HG03097 (cell line): ENCODE data around the gene RAB17.
A peak's percentile ranks its signal among the peaks of the same experiment; 100 is the strongest.

Experiments used
- ATAC-seq: cut with Tn5 transposase; IDR thresholded peaks from one replicate; pipeline ENCODE4 v1.9.1; 2021; ENCODE audit not compliant: unreplicated experiment, low FRiP score

RAB17 gene

DNA sequence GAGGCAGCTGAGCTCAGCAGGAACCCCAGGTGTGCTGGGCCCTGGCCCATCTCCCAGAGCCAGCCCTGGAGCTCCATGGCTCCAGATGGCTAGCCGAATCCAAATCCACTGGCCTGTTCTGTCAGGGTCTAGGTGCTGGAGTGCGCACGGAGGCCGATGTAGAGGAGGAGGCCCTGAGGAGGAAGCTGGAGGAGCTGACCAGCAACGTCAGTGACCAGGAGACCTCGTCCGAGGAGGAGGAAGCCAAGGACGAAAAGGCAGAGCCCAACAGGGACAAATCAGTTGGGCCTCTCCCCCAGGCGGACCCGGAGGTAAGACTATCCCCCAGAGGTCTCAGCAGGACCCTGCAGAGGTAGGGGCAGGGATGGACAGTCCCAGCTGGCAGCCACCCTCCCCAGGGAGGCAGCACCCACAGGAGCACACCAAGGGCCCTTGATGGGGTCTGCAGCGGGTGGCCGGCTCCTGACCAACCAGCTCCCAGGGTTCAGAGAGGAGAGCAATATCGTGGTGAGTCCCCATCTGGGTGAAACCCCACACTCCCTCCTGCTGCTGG, 50.2 kb downstream of the RAB17 start:
- ATAC-seq: no peak

DNA sequence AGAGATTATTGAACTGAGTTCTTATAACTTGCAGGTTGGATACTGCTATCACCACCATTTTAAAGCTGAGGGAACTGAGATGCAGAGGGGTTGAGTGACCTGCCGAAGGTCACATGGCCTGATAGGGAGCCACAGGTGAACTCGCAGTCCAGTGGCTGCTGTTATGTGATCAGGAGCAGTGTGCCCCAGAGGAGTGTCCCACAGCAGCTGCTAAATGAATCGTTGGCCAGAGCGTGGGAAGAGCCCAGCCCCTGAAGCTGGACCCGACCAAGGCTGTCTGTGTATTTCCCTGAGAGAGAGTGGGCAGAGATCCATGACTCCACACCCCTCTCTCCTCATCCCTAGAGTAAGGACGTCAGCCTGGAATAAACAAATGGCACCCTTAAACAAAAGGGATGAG, 50.9 kb downstream of the RAB17 start:
- no peak for ATAC-seq

DNA sequence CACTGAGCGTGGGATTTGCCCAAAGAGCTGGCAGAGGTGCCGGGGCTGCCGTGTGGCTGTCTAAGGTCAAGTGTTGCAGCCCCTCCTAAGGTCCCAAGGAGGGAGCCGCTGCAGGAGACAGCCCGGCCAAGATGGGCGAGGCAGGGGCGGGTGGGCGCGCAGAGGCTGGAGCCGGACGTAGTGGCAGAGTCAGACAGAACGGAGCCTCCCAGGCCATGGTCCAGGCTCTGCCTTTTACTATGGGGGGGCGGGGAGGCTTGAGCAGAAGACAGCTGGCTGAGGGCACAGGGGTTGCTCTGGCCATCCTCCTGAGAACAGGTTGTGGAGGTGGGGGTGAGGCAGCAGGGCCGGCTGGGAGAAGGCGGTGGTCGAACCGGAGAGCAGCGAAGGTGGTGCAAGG, 51.6 kb downstream of the RAB17 start:
- ATAC-seq: no peak

DNA sequence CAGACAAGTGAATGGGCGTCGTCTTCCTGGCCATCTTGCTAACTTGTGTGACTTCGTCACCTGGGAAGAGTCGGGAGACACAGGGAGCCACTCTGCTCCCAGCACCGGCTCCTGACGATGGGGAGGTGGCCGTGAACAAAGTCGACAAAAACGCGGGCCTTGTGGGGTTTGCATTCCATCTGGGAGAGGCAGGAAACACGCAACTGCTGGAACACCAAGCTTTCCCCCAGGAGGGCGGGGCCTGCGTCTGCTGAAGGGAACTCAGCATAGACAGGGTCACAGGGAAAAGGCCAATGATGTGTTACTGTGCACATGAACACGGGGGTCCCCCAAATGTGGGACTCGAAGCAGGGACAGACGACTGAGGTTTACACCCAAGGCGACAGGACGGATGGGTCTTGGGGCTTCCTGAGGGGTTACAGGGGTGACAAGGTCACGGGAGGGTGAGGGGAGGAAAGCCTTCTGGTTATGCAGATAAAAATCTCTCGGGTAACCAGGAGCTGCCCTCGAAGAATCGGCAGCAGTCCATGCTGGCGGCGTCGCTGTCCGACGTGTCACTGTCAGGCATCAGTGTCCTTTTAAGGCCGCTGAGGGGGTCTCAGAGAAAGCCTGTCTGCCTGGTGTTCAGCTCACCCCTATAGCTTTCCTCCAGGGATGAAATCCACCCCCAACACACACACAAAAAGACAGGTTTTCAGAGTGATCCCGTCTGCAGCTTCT, 52.4 kb downstream of the RAB17 start:
- no peak for ATAC-seq

DNA sequence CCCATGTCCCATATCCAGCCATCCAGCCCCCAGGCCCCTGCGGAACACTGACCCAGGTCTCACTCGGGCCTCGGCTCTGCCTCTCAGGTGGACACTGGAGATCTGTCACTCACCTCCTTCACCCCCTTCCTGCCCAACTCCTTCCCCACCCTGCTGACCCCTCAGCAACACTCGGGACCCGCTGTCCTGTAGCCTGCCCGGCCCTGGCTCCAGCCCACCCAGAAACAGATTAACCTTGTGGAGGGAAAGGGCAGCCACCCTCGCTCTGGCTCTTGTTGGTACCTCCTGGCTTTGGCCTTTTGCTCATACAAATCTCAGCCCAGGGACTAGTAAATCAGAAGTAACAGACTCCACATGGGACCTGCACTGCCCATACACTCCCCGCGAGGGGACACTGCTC, 53.9 kb downstream of the RAB17 start:
- no peak for ATAC-seq

DNA sequence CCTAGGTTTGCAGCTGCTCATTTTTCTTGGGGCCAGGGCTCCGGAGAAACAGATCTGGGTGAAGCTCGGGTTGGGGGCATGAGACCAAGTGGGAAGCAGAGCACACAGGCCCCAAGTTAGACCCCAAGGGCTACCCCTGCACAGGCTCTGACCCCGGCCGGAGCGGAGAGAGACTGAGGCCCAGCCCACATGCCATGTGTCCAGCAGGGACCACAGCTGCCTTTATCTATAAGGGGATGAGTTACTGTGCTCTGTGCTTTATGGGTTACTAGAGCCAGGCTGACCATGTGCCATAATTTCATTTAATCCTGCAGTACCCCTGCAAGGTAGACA, 54.5 kb downstream of the RAB17 start:
- ATAC-seq: no peak

DNA sequence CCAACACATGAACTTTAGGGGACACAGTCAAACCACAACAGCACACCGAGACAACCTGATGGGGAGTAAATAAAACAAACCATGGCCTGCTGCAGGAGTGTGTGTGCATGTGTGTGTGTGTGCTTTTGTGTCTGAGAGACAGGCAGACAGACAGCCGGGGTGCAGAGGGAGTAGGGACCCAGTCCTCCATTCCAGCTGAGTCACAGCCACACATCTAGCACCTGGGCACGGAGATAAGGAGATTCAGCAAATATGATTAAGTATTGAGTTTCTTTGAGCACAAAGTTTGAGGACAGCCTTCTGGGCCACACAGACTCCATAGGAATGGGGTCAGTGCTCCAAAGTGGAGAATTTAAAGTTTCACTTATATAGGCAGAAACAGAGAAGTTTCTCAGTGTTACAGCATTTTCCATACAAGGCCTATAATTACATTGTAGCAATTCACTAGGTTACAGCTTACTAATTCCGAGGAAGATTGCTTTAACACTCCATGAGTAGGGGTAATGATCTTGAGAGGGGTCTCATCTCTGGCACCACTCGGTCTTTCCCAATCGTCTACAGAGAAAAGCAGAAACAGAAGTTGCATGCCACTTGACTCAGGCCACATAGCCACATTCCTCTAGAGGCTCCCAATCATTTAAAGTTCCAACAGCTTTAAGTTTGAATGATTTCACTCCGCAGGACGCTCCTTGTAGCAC, 55.0 kb downstream of the RAB17 start:
- no peak for ATAC-seq

DNA sequence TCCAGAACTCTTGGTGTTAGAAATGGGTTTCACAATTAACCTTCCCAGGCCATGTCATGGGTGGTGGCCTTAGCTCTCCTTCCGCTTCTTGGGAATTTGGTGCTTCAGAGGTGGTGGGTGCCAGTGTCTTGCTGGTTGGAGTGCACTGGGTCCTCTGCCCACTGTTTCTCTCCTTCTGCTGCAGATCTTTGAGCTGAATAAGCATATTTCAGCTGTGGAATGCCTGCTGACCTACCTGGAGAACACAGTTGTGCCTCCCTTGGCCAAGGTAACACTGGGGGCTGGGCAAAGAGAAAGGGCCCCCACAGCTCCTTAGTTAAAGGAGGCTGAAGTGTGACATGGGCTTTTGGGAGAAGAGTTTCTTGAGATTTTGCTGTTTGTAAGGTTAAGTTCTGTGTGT, 56.2 kb downstream of the RAB17 start:
- no peak for ATAC-seq

DNA sequence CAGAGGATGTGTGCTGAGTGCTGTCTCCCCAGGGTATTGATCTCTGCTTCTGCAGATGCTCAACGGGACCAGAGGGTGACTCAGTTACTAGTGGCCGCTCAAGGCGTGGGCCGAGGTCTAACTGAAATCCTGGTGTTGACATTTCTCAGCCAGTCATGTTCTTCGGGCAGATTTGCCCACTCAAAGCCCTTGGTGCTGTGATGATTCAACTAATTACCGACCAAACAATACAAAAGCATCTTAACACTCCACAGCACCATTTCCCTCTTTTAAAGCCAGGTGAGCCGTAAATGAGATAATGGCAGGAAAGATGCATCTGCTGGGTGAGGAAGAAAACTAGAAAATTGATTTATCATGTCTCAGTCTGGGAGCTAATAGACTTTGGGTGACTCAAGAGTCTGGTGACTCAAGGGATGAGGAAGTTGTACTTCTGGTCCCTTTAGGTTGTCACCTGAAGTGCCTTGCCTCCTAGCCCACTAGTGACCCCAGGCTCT, 56.8 kb downstream of the RAB17 start:
- ATAC-seq: no peak

DNA sequence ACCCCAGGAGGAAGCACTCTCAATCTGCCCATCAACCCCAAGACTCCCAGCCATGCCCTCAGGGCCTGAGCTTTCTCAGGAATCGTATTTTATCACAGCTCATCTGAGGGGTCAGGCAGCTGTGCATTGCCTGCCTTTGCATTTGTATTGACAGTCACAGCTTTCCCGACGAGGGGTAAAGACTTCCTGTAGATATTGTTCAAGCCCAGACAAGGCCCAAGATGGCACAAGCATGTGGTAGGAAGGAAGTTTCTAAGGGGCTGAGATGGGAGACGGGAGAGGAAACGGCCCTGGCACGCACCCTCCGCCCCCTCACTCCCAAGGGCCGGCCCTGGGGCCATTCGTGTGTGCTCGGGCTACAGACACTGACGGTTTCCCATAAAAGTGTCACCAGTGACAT, 58.4 kb downstream of the RAB17 start:
- ATAC-seq: no peak

DNA sequence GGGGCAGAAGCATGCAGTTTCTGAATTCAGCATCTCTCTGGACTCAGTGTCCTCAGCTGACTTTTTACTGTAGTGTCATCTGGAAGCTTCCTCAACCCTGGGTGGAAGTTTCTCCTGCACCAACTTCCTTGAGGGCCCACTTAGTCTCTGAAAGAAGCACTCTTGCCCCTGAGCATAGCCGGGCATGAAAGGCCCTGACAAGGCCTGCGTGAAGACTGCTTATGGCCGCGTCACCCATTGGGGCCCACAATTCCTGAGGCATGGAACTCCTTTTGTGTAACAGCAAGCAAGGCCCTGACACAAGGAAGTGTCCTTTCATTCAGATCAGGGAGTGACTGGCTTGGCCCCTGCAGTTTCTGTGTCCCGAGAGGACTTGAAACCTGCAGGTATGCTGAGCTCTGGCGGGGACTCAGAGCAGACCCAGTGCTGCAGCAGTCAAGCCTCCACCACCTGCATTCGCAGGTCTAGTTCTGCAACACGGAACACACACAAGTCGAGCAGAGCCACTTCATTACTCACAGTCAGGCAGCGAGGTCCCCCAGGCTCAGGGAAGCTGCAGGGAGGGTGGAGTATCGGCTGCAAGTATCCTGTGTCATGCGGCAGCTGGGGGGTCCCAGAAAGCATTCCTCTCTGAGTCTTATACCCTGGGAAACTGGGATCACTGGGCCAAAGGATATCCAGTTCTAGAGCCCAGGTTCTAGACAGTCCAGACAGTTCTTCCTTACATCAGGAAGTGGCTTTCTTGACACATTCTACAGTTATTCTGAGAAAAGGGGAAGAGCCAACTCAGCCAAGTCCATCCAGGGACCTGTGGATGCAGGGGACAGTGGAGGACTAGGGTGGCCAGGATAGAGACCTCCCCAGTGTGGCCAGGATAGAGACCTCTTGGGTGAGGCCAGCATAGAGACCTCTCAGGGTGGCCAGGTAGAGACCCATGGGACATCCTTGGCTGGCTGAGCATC, 59.8 kb downstream of the RAB17 start:
- ATAC-seq: no peak

DNA sequence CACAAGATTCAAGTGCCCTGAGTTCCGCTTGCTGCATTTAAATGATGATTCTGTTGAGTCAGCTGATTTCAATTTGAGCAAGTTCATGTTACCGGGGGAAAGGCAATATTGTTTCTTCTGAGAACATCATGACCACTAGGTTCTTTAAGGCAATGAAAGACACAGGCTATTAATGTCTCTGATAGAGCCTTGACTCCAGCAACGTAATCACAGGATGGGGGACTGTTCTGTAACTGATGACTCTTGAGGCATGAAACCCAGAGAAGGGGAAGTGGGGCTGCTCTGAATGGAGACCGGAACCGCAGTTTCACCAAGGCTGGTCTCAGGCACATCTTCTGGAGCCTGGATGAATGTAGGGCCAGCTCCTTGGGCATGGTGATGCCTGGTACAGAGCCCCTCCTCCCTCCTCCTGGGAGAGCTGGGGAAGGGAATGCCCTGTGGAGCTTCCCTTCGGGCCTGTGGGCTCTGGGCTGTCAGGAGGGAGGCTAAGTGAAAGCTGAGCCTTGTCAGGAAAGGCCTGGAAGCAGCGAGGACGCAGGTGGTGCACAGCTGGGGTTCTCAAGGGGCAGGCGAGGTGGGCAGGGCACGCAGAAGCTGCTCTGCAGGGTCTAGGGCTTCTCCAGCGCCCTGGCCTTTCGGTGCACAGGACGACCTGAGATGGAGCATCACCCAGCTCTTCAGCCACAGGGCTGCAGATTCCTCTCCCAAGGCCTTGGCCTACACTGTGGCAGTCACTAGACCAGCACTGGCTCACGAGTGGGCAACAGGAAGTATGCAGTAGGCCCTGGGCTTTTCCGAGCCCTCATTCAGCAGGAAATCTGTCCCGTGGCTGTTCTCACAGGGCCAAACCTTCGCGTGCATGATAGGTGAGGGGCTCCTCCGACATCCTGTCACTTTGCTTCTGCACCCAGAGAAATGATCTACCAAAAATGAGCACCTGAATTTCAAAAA, 60.8 kb downstream of the RAB17 start:
- ATAC-seq: peak; percentile 51

DNA sequence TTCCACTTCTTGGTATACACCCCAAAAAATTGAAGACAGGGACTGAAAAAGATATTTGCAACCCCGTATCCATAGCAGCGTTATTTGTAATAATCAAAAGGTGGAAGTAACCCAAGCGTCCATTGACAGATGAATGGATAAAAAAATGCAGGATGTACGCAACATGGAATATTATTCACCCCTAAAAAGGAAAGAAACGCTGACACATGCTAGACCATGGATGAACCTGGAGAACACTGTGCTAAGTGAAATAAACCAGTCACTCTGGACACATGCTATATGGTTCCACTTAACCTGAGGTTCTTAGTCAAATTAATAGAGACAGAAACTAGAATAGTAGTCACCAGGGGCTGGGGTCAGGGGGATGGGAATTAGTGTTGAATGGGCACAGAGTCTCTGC, 62.8 kb downstream of the RAB17 start:
- no peak for ATAC-seq

DNA sequence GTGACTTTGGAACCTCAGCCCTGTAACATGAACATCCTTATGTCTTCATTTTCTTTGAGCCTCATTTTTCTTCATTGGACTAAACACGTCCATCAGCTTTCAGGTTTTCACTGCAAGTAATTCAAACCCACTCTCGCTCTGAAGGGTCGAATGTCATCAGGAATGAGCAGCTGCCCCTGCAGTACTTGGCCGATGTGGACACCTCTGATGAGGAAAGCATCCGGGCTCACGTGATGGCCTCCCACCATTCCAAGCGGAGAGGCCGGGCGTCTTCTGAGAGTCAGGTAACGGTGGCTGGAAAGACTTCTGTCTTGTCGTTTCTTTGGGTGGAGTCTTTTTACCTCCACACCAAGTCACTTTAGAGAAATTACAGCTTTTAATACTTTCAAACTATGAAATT, 63.3 kb downstream of the RAB17 start:
- ATAC-seq: no peak

DNA sequence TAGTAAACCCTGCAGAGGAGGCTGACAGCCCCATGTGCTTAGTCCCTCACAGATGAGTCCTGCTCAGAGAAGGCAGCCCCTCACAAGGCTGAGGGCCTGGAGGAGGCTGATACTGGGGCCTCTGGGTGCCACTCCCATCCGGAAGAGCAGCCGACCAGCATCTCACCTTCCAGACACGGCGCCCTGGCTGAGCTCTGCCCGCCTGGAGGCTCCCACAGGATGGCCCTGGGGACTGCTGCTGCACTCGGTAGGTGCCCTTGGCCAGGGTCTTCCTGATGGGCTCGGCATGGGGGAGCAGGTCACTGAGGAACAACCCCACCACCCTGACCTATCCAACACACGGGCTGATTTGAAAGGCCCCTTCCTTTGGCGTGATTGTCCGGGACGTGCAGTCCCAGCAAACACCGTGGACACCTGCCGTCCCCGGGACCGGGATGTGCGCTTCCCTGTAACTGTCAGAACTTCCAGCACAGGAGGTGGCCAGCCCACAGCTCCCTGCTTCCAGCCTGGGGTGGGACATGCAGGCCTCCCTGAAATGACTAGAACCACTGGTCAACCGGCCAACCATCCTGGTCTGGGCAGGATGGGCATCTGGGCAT, 64.9 kb downstream of the RAB17 start:
- no peak for ATAC-seq

DNA sequence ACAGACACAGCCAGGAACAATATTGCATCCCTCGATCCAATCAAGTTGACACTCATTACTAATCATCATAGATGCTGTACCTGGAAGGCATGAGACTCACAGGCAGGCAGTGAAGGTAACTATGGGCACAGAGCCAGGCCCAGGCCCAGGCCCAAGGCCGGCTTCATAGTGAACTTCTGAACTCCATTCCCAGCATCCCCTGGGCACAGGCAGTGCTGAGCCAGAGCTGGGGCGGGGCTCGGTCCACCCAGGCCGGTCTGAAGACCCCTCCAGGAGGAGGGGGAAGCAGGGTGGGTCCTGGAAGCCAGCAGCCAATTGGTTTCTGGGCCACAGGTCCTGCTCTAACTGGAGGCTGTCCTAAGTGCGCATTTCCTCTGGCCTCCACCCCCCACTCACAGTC, 65.9 kb downstream of the RAB17 start:
- ATAC-seq: no peak
